ENCODE data around the gene SORCS2.

Gene SORCS2

GRCh38 chr4:7585768-7586167 is 393.4 kb downstream of the SORCS2 start:
- DNase-seq (ENCODE audit: low spot score): no peak

GRCh38 chr4:7587433-7588405 is 395.4 kb downstream of the SORCS2 start:
- Histone ChIP-seq H3K27ac (no peak overlapping the region), H3K4me3 (no peak overlapping the region)
- TF ChIP-seq CTCF (IDR thresholded peaks at IDR 0.05): no peak
- DNase-seq (ENCODE audit: low spot score): no peak

More at GRCh38 chr4:7585768-7586167, 393.4 kb downstream of the SORCS2 start:
- H3K4me3 ChIP-seq: no peak overlapping the region
- TF ChIP-seq CTCF (IDR thresholded peaks at IDR 0.05): no peak
- no peak overlapping the region for H3K27ac ChIP-seq

GRCh38 chr4:7590189-7590588 is 397.9 kb downstream of the SORCS2 start:
- Histone ChIP-seq H3K4me3 (no peak overlapping the region), H3K27ac (no peak overlapping the region)
- no peak for TF ChIP-seq CTCF (IDR thresholded peaks at IDR 0.05)
- DNase-seq (ENCODE audit: low spot score): no peak

- no peak overlapping the region for H3K27ac ChIP-seq
- no peak for TF ChIP-seq CTCF (IDR thresholded peaks at IDR 0.05)
- DNase-seq (ENCODE audit: low spot score): no peak
- H3K4me3 ChIP-seq: no peak overlapping the region
Measured at GRCh38 chr4:7590899-7591298, 398.6 kb downstream of the SORCS2 start.

- TF ChIP-seq CTCF (IDR thresholded peaks at IDR 0.05): no peak
- no peak overlapping the region for H3K4me3 ChIP-seq
- no peak overlapping the region for H3K27ac ChIP-seq
- DNase-seq (ENCODE audit: low spot score): no peak
Measured at GRCh38 chr4:7591409-7592053, 399.2 kb downstream of the SORCS2 start.

GRCh38 chr4:7593646-7594412 is 401.5 kb downstream of the SORCS2 start:
- H3K4me3 ChIP-seq: no peak overlapping the region
- no peak overlapping the region for H3K27ac ChIP-seq
- no peak for DNase-seq (ENCODE audit: low spot score)
- no peak for TF ChIP-seq CTCF (IDR thresholded peaks at IDR 0.05)
